ENCODE results near the gene GREB1.

GREB1 gene

GRCh38 chr2:11533278-11534070 is at the start of gene GREB1:
Gene GREB1, plus strand, starts transcription at chr2:11534045. Its CDS starts 22,570 bp downstream, at chr2:11556615.
- no peak for DNase-seq

- no peak for DNase-seq
Measured at GRCh38 chr2:11488809-11489208, 45.0 kb upstream of the GREB1 start.

- no peak for DNase-seq
Measured at GRCh38 chr2:11490194-11490593, 43.7 kb upstream of the GREB1 start.

GRCh38 chr2:11491348-11491933 is 42.4 kb upstream of the GREB1 start:
- no peak for DNase-seq

- no peak for DNase-seq
Measured at GRCh38 chr2:11492244-11492643, 41.6 kb upstream of the GREB1 start.

- no peak for DNase-seq
Measured at GRCh38 chr2:11492720-11493119, 41.1 kb upstream of the GREB1 start.

GRCh38 chr2:11493282-11493681 is 40.6 kb upstream of the GREB1 start:
- DNase-seq = no peak

- DNase-seq = no peak
Measured at GRCh38 chr2:11494310-11494709, 39.5 kb upstream of the GREB1 start.

GRCh38 chr2:11495844-11496681 is 37.8 kb upstream of the GREB1 start:
- DNase-seq = no peak

- DNase-seq = no peak
Measured at GRCh38 chr2:11498543-11499034, 35.3 kb upstream of the GREB1 start.

GRCh38 chr2:11499081-11499743 is 34.6 kb upstream of the GREB1 start:
- no peak for DNase-seq

GRCh38 chr2:11500702-11501303 is 33.0 kb upstream of the GREB1 start:
- no peak for DNase-seq

- no peak for DNase-seq
Measured at GRCh38 chr2:11502740-11503292, 31.0 kb upstream of the GREB1 start.

- no peak for DNase-seq
Measured at GRCh38 chr2:11503354-11503927, 30.4 kb upstream of the GREB1 start.

- DNase-seq = no peak
Measured at GRCh38 chr2:11505652-11506610, 27.9 kb upstream of the GREB1 start.

GRCh38 chr2:11506611-11506969 is 27.3 kb upstream of the GREB1 start:
- no peak for DNase-seq

- no peak for DNase-seq
Measured at GRCh38 chr2:11507517-11507916, 26.3 kb upstream of the GREB1 start.

GRCh38 chr2:11508279-11508678 is 25.6 kb upstream of the GREB1 start:
- DNase-seq = no peak

- DNase-seq = no peak
Measured at GRCh38 chr2:11509657-11510360, 24.0 kb upstream of the GREB1 start.

GRCh38 chr2:11512431-11512830 is 21.4 kb upstream of the GREB1 start:
- DNase-seq = no peak

Measured in stimulated activated CD4-positive, alpha-beta T cell treated with anti-CD3 and anti-CD28 coated beads, Interleukin-4, amount 100 ng/mL, for 1 hour (primary cell).